Stomach (tissue), 4 donors: ENCODE data around the gene STK11IP.

Source experiments
- EP300 ChIP-seq: sonication (generic); formaldehyde crosslinking; IDR thresholded peaks from one replicate; pipeline ENCODE4 v1.6.1; 2017; ENCODE audit warnings: antibody characterized with exemption
- POLR2A ChIP-seq, 4 donors: fragments of 450-650 bp; IDR thresholded peaks; one replicate each; pipeline ENCODE4 v1.6.1; 2016; ENCODE audit warnings: antibody characterized with exemption in 4 of 4, control low read depth in 2 of 4, mild to moderate bottlenecking in 1 of 4, moderate library complexity in 1 of 4
- POLR2AphosphoS5 ChIP-seq, 3 donors: sonication (generic); formaldehyde crosslinking; IDR thresholded peaks; one replicate each; pipeline ENCODE4 v1.6.1; 2016; ENCODE audit warnings: antibody characterized with exemption in 3 of 3
- TF ChIP-seq, protein P1 (sequence below), 7 experiments: fragments of 450-650 bp in 4 of 7; fragments of 200-600 bp in 3 of 7; sonication (generic) in 3 of 7; IDR thresholded peaks; one replicate each; pipeline ENCODE4 v1.5.1; 2016 to 2019; ENCODE audit warnings: antibody characterized with exemption in 7 of 7, control low read depth in 2 of 7, mild to moderate bottlenecking in 1 of 7

DNA sequence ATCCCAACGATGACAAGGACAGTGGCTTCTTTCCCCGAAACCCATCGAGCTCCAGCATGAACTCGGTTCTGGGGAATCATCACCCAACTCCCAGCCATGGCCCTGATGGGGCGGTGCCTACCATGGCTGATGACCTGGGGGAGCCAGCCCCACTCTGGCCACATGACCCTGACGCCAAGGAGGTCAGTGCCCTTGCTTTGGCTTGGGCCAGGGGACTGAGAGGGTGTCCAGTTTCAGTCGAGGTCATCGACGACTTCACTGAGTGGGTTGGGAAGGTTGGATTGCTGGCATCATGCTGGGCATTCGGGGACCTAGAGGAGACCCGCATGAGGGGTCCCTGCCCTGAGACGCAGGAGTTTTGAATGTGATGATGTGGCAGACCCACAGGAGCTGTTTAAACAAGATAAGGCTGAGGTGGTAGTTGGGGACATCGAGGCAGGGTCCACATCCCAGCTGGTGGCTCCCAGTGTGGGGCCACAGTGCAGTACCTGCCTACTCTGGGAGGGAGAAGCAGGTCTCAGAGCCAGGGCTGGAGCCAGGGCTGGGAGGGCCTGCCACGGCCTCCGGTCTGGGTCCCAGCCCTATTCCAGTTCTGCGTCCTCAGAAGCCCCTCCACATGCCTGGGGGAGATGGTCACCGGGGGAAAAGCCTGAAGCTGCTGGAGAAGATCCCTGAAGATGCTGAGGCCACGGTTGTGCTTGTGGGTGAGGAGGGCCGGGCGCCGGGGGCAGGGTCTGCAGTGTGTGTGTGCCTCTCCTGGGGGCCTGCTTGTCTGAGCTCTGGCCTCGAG is 35.8 kb downstream of the STK11IP start:
- TF ChIP-seq POLR2AphosphoS5 (IDR thresholded peaks at IDR 0.05): no peak
- TF ChIP-seq, protein P1, sequence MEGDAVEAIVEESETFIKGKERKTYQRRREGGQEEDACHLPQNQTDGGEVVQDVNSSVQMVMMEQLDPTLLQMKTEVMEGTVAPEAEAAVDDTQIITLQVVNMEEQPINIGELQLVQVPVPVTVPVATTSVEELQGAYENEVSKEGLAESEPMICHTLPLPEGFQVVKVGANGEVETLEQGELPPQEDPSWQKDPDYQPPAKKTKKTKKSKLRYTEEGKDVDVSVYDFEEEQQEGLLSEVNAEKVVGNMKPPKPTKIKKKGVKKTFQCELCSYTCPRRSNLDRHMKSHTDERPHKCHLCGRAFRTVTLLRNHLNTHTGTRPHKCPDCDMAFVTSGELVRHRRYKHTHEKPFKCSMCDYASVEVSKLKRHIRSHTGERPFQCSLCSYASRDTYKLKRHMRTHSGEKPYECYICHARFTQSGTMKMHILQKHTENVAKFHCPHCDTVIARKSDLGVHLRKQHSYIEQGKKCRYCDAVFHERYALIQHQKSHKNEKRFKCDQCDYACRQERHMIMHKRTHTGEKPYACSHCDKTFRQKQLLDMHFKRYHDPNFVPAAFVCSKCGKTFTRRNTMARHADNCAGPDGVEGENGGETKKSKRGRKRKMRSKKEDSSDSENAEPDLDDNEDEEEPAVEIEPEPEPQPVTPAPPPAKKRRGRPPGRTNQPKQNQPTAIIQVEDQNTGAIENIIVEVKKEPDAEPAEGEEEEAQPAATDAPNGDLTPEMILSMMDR (IDR thresholded peaks at IDR 0.05): no peak
- no peak for TF ChIP-seq POLR2A (IDR thresholded peaks at IDR 0.05)
- no peak for TF ChIP-seq EP300
